ENCODE measurements around the gene APLN.
A peak's percentile ranks its signal among the peaks of the same experiment; 100 is the strongest.

APLN gene

DNA sequence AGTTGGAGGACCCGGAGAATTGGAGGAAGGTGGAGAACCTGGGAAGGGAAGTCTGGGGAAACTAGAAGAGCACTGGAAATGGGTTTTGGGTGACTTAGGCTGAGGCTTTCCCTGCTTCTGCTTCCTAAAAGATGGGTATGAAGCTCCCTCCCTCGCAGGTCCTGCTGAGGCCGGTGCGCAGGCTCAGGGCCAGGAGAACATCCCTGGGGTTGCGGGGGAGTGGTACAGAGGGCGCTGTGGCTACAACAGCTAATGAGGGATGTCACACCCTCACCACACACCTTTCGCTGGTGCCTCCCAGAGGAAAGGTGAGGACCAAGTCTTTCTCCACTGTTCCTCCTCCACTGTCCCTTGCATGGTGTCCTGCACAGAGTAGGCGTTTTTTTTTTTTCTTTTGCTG is 15.8 kb downstream of the APLN start:
- no peak for DNase-seq

- DNase-seq, result peak; percentile 51 to 81
Measured at GRCh38 chrX:129637217-129638109, 17.3 kb downstream of the APLN start.

DNA sequence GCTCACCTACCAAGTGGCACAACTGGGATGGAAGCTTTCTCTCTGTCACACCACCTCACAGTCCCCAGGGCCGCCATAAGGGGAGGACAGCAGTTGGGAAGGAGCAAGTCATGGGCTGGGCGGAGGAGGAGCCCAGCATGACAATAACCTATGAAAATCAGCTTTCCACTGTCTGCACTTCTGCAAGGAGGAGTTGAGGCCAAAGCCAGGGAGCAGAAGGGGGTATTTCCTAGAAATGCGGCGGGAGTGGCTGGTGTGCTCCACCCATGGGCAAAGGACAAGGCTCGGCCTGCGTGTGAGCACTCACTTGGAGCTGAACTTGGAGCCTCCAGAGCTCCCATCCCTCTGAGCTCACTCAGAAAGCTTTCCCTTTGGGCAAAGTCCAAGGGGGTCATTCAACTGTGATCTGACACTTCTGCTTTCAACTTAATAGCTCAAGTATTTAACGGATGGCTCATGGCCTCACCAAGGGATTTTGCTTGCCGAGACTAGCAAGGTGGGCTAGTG is 18.5 kb downstream of the APLN start:
- DNase-seq, result no peak

GRCh38 chrX:129634541-129634940 is 20.2 kb downstream of the APLN start:
- DNase-seq, result no peak

- no peak for DNase-seq
Measured at GRCh38 chrX:129632443-129632842, 22.3 kb downstream of the APLN start.

DNA sequence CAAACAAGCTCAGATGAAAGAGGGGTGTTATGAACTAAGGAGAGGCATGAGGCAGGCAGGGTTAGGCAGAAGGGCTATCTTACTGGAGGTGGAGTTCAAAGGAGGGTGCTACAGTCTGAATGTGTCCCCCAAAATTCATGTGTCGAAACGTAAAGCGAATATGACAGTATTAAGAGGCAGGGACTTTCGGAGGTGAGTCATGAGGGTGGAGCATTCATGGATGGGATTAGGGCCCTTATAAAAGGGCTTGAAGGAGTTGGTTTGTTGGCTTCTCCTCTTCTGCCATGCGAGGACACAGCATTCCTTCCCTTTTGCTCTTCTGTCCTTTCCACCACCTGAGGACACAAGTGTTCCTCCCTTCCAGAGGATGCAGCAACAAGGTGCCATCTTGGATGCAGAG is 22.9 kb downstream of the APLN start:
- DNase-seq, result no peak

- DNase-seq, result no peak
Measured at GRCh38 chrX:129629837-129630236, 24.9 kb downstream of the APLN start.

DNA sequence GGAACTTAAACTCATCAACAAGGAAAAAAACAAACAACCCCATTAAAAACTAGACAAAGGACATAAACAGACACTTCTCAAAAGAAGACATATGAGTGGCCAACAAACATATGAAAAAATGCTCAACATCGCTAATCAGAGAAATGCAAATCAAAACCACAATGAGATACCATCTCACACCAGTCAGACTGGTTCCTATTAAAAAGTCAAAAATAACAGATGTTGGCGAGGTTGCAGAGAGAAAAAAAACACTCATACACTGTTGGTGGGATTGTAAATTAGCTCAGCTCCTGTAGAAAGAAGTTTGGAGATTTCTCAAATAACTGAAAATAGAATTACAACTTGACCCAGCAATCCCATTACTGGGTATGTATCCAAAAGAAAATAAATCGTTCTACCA is 28.7 kb downstream of the APLN start:
- no peak for DNase-seq

DNA sequence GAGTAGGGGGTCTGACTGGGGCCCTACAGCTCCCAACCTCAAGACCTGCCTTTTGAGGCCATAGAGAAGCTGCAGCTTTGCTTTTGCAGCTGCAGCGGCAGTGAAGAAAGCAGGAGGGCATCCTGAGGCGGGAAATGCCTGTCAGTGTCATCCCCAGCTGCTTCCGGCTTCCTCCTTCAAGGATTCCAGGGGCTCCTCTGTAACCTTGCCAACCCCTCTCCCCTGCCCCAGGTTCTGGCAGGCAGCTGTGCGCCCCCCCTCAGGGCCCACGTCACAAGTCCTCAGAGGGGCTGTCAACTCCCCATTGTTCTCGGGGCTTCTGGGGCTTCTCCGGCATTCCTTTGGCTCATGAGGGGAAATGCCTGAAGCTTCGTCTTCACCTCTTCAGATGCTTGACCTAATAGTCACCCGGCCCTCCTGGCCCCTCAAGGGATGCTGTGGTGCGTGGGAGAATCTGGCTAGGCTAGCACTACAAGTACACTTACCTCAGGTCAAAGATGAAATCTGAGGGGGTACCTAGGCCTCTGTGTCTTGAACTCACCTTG is 31.9 kb downstream of the APLN start:
- DNase-seq, result no peak

DNA sequence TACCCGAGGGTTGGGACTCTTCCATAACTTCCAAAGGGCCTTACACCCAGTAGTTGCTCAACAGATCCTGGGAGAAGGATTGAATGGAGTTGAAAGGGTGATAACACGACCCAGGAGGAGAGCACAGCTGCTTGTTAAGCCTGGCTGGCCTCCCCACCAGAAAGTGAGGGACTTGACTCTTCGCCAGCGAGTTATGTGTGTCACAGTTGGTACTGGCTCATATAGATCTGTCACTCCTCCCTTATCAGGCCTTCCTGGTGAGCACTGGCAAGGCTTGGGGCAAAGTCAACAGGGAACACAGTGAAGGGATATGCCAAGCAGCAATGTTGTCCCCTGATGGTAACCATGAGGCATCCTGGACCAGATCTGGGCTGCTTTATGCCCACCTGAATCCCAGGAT is 35.8 kb downstream of the APLN start:
- DNase-seq, result no peak

- no peak for DNase-seq
Measured at GRCh38 chrX:129617420-129617819, 37.3 kb downstream of the APLN start.

GRCh38 chrX:129614481-129615255 is 40.1 kb downstream of the APLN start:
- DNase-seq, result no peak

DNA sequence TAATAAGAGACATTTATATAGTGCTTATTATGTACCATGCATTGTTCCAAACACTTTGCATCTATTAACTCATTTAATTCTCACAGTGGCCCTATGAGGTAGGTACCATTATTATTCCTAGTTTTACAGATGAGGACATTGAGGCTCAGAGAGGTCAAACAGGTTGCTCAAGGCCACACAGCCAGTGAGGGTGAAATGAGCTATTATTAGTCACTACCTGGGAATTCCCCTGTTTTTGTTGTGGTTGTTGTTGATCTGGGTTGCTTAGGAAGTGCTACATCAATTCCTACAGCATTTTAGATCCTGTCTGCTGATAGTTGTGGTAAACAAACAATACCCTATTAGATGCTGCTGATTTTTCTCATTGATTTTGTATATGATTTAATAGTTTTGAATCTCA is 41.2 kb downstream of the APLN start:
- DNase-seq, result no peak

- no peak for DNase-seq
Measured at GRCh38 chrX:129612396-129612795, 42.4 kb downstream of the APLN start.

GRCh38 chrX:129609395-129609794 is 45.4 kb downstream of the APLN start:
- no peak for DNase-seq

GRCh38 chrX:129608496-129608895 is 46.3 kb downstream of the APLN start:
- no peak for DNase-seq

DNA sequence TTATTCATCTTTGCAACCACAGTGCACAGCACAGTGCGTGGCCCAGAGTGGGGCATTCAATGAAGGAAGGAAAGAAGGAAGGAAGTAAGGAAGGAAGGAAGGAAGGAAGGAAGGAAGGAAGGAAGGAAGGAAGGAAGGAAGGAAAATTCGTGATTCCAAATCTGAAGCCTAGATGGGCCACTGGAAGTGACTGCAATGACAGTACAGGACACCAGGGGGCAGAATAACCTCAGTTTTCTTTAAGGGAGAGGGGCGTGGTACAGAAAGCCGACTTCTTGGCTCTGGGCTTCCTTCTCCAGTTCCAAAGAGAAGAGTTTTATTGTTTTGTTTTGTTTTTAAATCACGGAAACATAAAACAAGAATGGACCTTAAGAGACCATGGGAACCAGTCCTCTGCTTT is 47.8 kb downstream of the APLN start:
- peak; percentile 29 to 66 for DNase-seq

GRCh38 chrX:129600981-129601424 is 53.8 kb downstream of the APLN start:
- DNase-seq, result peak in 1 of 2 donors; percentile 18

- no peak for DNase-seq
Measured at GRCh38 chrX:129599996-129600395, 54.8 kb downstream of the APLN start.

- DNase-seq, result no peak
Measured at GRCh38 chrX:129599499-129599898, 55.3 kb downstream of the APLN start.

DNA sequence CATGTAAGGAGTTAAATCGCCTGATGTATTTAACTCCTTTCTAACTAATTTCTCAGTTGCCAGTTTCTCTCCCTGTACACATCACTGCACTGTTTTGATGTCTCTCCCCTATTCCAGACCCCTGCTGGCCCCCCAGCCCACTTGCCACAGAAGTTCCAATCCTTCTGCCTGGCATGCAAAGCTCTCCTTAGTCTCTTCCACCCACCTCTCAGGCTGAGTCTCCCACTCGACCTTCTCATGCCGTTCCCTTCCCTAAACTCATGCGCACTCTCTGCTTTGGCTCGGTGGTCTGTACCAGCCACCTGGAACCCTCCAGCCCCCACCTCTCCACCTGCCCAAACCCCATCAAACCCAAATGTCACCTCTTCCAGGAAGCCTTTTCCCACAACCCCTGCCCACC is 56.9 kb downstream of the APLN start:
- no peak for DNase-seq

DNA sequence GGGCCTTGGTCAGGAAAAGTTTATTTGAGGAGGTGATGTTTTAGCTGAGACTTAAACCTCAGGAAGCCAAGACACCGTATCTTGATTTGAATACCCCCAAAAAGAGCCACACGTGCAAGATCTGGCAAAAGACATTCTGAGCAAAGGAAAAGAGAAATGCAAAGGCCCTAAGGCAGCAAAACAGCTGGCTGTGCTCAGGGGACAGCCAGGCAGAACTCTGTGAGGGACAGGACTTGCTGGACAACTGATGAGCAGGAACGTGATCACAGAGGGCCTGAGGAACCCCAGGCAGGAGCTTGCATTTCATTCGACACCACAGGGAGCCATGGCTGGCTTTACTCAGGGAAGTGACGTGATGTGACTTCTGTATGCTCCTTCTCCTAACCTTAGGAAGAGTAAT is 58.7 kb downstream of the APLN start:
- no peak for DNase-seq

Measured in activated CD4-positive, alpha-beta T cell treated with anti-CD3 and anti-CD28 coated beads for 4 hours (primary cell).